Fibroblast of peridontal ligament (primary cell): ENCODE measurements around the gene TMEM141.
"Not testable (repeated sequence)": the region's sequence is repeated elsewhere in the genome, so short reads cannot be mapped to it uniquely, and the experiment has no call there.

Source experiments
- DNase-seq: peaks from one replicate; pipeline ENCODE4 v3.0.0-alpha.2; 2010; ENCODE audit errors: extremely low read depth

TMEM141 gene

DNA sequence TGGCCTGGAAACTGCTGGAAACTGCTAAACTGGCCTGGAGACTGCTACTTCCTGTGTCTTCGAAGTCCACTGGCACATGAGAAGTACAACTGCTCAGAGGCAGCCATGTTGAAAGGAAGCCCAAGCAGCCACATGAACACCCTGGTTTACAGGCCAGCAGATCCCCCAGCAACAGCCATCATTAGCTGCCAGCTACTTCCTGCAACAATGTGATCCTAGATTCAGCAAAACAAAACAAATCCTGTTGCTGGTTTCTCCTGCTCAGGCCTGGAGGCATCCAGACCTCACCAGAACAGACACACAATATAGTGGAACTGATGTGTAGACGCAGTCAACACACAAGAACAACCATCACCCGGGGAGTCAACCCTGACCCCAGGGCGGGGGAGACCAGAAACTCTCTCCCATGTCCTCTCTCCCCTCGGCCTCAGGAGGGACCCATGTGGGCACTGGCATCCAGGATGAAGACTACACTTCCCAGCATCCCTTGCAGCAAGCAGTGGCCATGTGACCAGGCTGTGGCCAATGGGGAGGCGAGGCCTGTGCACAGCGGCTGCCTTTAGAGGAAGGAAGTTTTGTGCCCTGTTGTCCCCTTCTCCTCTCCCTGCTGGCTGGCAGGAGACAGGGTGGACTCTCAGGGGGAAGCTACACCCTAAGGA, 17.6 kb upstream of the TMEM141 start:
- no peak for DNase-seq

- no peak for DNase-seq
Measured at GRCh38 chr9:136774416-136775045, 16.6 kb upstream of the TMEM141 start.

DNA sequence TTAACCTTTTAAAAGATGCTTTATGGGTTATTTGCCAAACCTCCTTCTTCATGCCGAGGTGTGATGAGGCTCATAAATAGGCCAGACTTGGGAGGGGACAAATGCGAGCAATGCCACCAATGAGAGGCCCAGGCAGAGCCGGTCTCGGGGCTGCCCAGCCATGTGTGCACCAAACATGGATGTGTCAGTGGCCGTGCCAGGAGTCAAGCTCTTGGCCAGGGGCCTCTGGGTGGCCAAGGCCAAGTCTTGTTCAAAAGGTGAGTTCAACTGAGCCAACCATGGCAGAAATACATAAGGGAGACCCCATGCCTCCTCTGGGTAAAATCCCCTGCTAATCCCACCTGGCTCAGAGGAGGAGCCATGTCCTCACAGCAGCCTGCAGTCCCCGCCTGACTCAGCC, 16.0 kb upstream of the TMEM141 start:
- DNase-seq = no peak

- DNase-seq = no peak
Measured at GRCh38 chr9:136776947-136777346, 14.2 kb upstream of the TMEM141 start.

- DNase-seq = no peak
Measured at GRCh38 chr9:136777359-136777758, 13.8 kb upstream of the TMEM141 start.

DNA sequence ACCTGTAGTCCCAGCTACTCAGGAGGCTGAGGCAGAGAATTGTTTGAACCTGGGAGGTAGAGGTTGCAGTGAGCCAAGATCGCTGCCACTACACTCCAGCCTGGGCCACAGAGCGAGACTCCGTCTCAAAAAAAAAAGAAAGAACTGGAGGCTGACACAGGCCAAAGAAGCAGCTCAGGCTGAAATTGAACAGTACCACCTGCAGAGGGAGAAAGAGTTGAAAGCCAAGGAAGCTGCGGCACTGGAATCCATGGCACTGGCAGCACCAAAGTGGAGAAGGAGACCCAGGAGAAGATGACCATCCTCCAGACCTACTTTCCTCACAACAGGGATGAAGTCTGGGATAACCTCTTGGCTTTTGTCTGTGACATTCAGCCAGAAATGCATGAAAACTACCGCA, 11.3 kb upstream of the TMEM141 start:
- no peak for DNase-seq

DNA sequence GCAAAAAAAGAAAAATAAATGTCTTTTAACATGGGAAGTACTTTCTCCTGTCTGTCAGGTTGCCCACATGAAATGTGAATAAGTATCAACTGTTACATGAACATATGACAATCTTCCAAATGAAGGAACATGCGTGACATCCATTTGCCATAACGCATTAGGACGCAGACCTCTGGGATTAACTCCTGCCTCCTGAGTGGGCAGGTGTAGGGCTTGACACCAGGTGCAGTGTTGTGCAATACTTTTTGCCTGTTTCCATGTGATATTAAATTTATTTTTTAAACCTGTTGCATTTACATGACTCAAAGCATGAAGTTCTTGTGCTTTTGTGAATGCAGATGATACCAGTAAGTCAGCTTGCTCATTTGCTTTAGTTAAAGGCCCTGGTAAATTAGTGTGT, 8.7 kb upstream of the TMEM141 start:
- DNase-seq = no peak

GRCh38 chr9:136784249-136784996, 6.7 kb upstream of the TMEM141 start:
- DNase-seq = peak; percentile 34

DNA sequence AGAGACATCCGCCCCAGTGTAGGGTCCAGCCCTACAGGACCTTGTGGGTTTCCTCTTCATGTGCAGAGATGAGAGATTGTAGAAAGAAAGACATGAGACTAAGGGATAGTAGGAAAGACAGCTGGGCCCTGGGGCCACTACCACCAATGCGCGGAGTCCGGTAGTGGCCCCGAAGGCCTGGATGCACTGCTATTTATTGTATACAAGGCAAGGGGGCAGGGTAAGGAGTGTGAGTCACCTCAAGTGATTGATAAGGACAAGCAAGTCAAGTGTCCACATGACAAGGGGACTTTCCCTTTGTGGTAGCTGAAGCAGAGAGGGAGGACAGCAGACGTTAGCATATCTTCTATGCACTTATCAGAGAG, 6.2 kb upstream of the TMEM141 start:
- no peak for DNase-seq

GRCh38 chr9:136785565-136786355, 5.4 kb upstream of the TMEM141 start:
- DNase-seq = not testable (repeated sequence)

DNA sequence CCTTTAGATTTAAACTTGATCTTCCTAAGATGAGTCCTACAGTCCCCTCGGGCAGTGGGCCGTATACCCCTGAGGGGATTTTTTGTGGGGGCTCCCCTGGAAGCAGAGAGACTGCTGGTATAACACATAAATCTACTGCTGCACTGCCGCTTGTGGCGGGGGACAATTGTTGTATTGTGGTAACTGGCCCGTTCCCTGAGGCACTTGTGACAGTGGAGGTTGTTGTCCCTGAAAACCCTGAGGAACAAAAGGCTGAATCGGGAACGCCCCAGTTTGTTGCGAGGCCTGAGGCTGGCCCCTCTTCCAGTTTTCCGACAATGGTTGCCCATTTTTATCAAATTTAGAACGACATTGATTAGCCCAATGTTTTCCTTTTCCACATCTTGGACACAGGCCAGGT, 4.7 kb upstream of the TMEM141 start:
- DNase-seq = no peak

DNA sequence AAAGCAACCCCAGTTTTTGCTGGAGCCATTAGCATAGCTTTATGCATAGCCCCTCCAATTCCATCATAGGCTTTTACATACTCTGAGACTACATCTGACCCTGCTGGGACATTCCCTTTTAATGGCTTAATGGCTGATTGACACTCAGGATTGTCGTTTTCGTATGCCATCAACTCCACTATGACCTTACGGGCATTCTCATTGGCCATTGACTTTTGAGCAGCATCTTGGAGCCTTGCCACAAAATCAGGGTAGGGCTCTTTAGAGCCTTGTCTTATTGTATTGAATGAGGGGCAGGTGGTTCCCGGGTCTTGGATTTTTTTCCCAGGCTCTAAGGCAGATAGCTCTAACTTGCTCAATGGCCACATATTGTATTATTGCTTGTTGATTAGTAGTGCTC, 4.2 kb upstream of the TMEM141 start:
- DNase-seq = not testable (repeated sequence)

- peak; percentile 60 for DNase-seq
Measured at GRCh38 chr9:136787690-136788400, 3.3 kb upstream of the TMEM141 start.

DNA sequence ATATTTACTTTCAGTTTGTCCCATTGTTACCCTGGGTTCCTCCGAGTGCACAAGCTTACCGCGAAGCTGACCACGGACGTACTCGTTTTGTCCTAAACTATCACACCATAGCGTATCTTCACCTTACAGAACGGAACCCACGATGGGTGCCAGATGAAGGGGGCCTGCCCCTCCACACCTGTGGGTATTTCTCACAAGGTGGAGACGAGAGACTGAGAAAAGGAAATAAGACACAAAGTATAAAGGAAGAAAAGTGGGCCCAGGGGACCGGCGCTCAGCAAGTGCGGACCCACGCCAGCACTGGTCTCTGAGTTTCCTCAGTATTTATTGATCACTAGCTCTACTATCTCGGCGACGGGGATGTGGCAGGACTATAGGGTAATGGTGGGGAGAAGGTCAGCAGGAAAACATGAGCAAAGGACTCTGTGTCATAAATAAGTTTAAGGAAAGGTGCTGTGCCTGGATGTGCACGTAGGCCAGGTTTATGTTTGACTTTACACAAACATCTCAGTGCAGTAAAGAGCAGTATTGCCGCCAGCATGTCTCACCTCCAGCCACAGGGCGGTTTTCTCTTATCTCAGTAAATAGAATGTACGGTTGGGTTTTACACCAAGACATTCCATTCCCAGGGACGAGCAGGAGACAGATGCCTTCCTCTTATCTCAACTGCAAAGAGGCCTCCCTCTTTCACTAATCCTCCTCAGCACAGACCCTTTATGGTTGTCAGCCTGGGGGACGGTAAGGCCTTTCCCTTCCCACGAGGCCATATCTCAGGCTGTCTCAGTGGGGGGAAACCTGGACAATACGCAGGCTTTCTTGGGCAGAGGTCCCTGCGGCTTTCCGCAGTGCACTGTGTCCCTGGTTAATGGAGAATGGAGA, 2.3 kb upstream of the TMEM141 start:
- not testable (repeated sequence) for DNase-seq

DNA sequence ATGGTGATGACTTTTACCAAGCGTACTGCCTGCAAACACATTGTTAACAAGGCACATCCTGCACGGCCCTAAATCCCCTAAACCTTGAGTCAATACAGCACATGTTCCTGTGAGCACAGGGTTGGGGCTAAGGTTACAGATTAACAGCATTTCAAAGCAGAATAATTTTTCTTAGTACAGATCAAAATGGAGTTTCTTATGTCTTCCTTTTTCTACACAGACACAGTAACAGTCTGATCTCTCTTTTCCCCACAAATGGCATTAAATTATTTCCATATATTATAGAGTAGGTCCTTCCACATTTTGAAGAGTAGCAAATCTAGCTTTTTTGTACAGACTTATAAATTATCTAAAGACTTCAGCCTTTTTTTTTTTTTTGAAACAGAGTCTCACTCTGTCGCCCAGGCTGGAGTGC, 1.6 kb upstream of the TMEM141 start:
- no peak for DNase-seq

DNA sequence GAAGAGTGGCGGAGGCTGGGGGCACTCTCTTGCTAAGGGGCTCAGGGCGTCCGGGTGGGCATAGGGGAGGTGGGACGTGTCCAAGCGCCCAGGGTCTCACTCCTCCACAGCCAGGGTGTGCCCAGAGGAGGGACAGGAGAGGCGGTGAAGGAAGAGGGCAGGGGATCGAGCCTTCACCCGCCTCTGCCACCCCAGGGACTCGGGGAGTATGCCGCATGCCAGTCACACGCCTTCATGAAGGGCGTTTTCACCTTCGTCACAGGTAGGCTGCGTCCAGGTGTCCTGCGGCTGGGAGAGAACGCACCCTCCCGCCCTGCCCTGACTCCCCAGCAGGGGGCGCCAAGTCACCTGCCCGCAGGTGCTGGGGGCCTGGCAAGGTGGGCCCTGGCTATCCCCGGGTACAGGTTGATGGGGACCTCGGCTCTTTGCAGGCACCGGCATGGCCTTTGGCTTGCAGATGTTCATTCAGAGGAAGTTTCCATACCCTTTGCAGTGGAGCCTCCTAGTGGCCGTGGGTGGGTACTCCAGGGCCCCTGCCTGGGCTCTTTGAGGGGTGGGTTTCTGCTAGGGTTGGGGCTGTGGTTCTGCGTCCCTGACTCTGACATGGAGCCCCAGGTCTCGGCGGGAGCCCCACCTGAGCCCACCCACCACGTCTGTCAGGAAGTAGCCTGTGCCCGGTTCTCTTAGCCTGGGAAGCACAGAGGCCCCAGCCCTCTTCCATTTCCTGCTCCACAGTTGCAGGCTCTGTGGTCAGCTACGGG, 552 bp downstream of the TMEM141 start:
- DNase-seq = no peak

DNA sequence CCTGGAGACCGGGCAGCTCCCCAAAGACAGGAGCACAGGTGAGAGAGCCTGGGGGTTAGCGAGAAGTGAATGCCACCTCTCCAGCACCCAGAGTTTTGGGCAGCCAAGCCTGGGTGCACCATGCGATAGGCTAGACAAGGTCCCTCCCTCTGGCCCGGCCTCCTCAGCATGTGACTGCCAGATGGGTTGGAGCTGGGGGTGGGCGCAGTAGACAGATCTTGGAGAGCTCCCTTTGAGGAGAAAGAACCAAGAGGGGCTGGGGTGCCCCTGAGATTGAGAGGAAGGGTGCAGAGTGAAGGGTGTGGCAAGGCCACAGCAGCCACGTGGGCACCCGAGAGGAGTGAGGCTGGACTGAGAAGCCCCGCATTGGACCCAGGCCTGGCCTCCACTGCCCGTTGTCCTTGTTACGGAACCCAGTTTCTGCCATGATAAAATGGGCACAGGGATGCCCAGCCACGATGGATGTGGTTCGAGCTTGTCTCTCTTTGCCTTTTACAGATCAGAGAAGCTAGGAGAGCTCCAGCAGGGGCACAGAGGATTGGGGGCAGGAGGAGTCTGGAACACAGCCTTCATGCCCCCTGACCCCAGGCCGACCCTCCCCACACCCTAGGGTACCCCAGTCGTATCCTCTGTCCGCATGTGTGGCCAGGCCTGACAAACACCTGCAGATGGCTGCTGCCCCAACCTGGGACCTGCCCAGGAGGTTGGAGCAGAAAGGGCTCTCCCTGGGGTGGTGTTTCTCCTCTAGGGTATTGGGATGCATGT, 1.4 kb downstream of the TMEM141 start:
- no peak for DNase-seq

GRCh38 chr9:136793086-136793946, 2.2 kb downstream of the TMEM141 start:
- no peak for DNase-seq
